Lower leg skin (tissue), 3 donors: ENCODE results near the gene TSN.

Source experiments
- POLR2A ChIP-seq, 2 donors: fragments of 450-650 bp; IDR thresholded peaks; one replicate each; pipeline ENCODE4 v1.6.1; 2016 to 2017; ENCODE audit warnings: antibody characterized with exemption in 2 of 2, mild to moderate bottlenecking in 1 of 2, moderate library complexity in 1 of 2
- TF ChIP-seq, protein P1 (sequence below), 3 donors: fragments of 450-650 bp; IDR thresholded peaks; one replicate each; pipeline ENCODE4 v1.5.1; 2016; ENCODE audit warnings: antibody characterized with exemption in 3 of 3, mild to moderate bottlenecking in 3 of 3, moderate library complexity in 2 of 3

DNA sequence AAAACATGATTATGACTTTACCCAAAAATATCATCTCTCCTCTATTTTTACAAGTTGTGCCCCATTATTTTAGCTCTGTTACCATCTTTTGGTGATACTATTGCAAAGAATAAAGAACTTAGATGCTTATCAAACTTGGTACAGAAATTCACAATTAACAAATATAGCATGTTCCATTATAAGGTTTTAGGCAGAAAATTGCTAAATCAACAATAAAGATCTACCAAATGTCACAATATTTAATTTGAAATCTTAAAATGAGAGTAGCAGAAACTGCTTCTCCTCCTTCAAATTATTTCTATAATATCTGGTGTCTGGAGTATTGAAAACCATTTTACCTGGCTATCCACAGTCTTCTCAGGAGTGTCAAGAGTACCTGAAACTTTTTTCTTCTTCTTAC is 27.5 kb upstream of the TSN start:
- TF ChIP-seq, protein P1, sequence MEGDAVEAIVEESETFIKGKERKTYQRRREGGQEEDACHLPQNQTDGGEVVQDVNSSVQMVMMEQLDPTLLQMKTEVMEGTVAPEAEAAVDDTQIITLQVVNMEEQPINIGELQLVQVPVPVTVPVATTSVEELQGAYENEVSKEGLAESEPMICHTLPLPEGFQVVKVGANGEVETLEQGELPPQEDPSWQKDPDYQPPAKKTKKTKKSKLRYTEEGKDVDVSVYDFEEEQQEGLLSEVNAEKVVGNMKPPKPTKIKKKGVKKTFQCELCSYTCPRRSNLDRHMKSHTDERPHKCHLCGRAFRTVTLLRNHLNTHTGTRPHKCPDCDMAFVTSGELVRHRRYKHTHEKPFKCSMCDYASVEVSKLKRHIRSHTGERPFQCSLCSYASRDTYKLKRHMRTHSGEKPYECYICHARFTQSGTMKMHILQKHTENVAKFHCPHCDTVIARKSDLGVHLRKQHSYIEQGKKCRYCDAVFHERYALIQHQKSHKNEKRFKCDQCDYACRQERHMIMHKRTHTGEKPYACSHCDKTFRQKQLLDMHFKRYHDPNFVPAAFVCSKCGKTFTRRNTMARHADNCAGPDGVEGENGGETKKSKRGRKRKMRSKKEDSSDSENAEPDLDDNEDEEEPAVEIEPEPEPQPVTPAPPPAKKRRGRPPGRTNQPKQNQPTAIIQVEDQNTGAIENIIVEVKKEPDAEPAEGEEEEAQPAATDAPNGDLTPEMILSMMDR (IDR thresholded peaks at IDR 0.05): no peak
- no peak for TF ChIP-seq POLR2A (IDR thresholded peaks at IDR 0.05)
